H1 (cell line): ENCODE results near the gene FGGY. TPM values are rescaled to one million over a fixed set of nuclear protein-coding genes. Genes with fewer than 3 reads are reported as not detected.

Experiments
- ASH2L ChIP-seq: fragments of 200-600, 300-600 bp; sonication (generic); IDR thresholded peaks from one replicate; pipeline ENCODE4 v1.7.1; 2017; ENCODE audit warnings: low read length
- CTBP2 ChIP-seq: IDR thresholded peaks from 2 replicates; pipeline ENCODE4 v1.7.0; 2011; ENCODE audit warnings: borderline replicate concordance, mild to moderate bottlenecking, moderate library complexity, mixed read lengths, low read length; ENCODE audit not compliant: insufficient read depth, insufficient read length
- FOSL1 ChIP-seq: IDR thresholded peaks from 2 replicates; pipeline ENCODE4 v1.6.1; 2011; ENCODE audit warnings: mild to moderate bottlenecking, low read depth, low read length, moderate library complexity; ENCODE audit not compliant: insufficient read depth
- HDAC2 ChIP-seq, 2 experiments: fragments of 300-600 bp in 1 of 2; sonication (generic) in 1 of 2; IDR thresholded peaks; 2 replicates each; pipeline ENCODE4 v1.6.1; 2011 to 2012; ENCODE audit warnings: low read depth in 2 of 2, low read length in 2 of 2, mild to moderate bottlenecking in 2 of 2, moderate library complexity in 2 of 2, borderline replicate concordance in 1 of 2, inconsistent platforms in 1 of 2
- KDM4A ChIP-seq: IDR thresholded peaks from one replicate; pipeline ENCODE4 v1.7.1; 2012; ENCODE audit warnings: low read depth, mild to moderate bottlenecking, moderate library complexity, low read length, inconsistent platforms; ENCODE audit not compliant: severe bottlenecking
- RNF2 ChIP-seq: fragments of 200-900, 300-1000 bp; sonication (generic); IDR thresholded peaks from 2 replicates; pipeline ENCODE4 v1.7.1; 2016; ENCODE audit warnings: borderline replicate concordance, low read depth, mild to moderate bottlenecking, antibody characterized with exemption, low read length; ENCODE audit not compliant: poor library complexity, severe bottlenecking; ENCODE audit errors: missing control alignments
- RXRA ChIP-seq: IDR thresholded peaks from 2 replicates; pipeline ENCODE4 v1.6.1; 2011; ENCODE audit warnings: low read depth, mild to moderate bottlenecking, low read length, moderate library complexity; ENCODE audit not compliant: insufficient read depth
- SIX5 ChIP-seq: IDR thresholded peaks from 2 replicates; pipeline ENCODE4 v1.6.1; 2011; ENCODE audit warnings: mild to moderate bottlenecking, low read depth, low read length
- SP4 ChIP-seq: IDR thresholded peaks from 2 replicates; pipeline ENCODE4 v1.6.1; 2012; ENCODE audit warnings: low read length, inconsistent platforms
- TEAD4 ChIP-seq: IDR thresholded peaks from 2 replicates; pipeline ENCODE4 v1.6.1; 2012; ENCODE audit warnings: low read depth, low read length, inconsistent platforms, mixed read lengths
- polyA plus RNA-seq, 7 experiments: library from polyadenylated mRNA; depleted of rRNA in 3 of 7; stranded (reverse) in 5 of 7; unstranded in 2 of 7; fragments of >200 nt in 5 of 7; fragments of 200-250 nt in 2 of 7; gene quantifications; 1 replicate in 5 of 7; 2 replicates in 1 of 7; 4 replicates in 1 of 7; pipeline versions ENCODE4 v1.2.1 to v1.2.3, GENCODE V29; 2011 to 2013; ENCODE audit warnings: missing spikeins in 2 of 7, mixed read lengths in 2 of 7
- total RNA-seq: library from RNA; stranded (reverse); fragmentation: NEBNext Ultra II Directional; extraction: Animal tissue kit (Norgen Biotek cat#: 25700); gene quantifications from 2 replicates; pipeline ENCODE4 v1.2.1, GENCODE V29; 2021
- TF ChIP-seq, protein P1 (sequence below): fragments of 300-600 bp; sonication (generic); IDR thresholded peaks from 2 replicates; pipeline ENCODE4 v1.7.1; 2012; ENCODE audit warnings: low read length, moderate library complexity, mild to moderate bottlenecking, inconsistent platforms; ENCODE audit not compliant: insufficient replicate concordance

Gene FGGY
- total and polyA plus RNA-seq, 2 of the 8 experiments (the other 6 are each of a cell fraction or from before 2014, with no cell fraction given): 10.3 to 12.5 TPM

DNA sequence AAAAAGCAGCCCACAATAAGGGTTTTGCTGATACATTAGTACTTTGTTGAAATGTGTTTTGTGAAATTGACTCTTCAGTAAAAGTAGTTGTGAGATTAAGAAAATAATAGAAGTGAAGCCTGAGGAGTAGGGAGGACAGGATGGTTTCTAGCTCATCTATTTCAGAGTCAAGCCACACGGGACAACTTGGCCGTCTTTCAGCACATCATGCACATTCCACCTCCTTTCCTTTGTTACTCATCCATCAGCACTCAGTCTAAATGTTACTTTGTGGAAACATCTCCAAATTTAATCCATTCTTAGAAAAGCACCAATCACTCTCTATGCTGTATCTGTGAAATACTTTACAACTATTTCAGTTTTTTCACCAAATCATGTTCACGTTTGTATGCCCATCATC lies 223.3 kb downstream of the FGGY start (continued):
- TF ChIP-seq, protein P1, sequence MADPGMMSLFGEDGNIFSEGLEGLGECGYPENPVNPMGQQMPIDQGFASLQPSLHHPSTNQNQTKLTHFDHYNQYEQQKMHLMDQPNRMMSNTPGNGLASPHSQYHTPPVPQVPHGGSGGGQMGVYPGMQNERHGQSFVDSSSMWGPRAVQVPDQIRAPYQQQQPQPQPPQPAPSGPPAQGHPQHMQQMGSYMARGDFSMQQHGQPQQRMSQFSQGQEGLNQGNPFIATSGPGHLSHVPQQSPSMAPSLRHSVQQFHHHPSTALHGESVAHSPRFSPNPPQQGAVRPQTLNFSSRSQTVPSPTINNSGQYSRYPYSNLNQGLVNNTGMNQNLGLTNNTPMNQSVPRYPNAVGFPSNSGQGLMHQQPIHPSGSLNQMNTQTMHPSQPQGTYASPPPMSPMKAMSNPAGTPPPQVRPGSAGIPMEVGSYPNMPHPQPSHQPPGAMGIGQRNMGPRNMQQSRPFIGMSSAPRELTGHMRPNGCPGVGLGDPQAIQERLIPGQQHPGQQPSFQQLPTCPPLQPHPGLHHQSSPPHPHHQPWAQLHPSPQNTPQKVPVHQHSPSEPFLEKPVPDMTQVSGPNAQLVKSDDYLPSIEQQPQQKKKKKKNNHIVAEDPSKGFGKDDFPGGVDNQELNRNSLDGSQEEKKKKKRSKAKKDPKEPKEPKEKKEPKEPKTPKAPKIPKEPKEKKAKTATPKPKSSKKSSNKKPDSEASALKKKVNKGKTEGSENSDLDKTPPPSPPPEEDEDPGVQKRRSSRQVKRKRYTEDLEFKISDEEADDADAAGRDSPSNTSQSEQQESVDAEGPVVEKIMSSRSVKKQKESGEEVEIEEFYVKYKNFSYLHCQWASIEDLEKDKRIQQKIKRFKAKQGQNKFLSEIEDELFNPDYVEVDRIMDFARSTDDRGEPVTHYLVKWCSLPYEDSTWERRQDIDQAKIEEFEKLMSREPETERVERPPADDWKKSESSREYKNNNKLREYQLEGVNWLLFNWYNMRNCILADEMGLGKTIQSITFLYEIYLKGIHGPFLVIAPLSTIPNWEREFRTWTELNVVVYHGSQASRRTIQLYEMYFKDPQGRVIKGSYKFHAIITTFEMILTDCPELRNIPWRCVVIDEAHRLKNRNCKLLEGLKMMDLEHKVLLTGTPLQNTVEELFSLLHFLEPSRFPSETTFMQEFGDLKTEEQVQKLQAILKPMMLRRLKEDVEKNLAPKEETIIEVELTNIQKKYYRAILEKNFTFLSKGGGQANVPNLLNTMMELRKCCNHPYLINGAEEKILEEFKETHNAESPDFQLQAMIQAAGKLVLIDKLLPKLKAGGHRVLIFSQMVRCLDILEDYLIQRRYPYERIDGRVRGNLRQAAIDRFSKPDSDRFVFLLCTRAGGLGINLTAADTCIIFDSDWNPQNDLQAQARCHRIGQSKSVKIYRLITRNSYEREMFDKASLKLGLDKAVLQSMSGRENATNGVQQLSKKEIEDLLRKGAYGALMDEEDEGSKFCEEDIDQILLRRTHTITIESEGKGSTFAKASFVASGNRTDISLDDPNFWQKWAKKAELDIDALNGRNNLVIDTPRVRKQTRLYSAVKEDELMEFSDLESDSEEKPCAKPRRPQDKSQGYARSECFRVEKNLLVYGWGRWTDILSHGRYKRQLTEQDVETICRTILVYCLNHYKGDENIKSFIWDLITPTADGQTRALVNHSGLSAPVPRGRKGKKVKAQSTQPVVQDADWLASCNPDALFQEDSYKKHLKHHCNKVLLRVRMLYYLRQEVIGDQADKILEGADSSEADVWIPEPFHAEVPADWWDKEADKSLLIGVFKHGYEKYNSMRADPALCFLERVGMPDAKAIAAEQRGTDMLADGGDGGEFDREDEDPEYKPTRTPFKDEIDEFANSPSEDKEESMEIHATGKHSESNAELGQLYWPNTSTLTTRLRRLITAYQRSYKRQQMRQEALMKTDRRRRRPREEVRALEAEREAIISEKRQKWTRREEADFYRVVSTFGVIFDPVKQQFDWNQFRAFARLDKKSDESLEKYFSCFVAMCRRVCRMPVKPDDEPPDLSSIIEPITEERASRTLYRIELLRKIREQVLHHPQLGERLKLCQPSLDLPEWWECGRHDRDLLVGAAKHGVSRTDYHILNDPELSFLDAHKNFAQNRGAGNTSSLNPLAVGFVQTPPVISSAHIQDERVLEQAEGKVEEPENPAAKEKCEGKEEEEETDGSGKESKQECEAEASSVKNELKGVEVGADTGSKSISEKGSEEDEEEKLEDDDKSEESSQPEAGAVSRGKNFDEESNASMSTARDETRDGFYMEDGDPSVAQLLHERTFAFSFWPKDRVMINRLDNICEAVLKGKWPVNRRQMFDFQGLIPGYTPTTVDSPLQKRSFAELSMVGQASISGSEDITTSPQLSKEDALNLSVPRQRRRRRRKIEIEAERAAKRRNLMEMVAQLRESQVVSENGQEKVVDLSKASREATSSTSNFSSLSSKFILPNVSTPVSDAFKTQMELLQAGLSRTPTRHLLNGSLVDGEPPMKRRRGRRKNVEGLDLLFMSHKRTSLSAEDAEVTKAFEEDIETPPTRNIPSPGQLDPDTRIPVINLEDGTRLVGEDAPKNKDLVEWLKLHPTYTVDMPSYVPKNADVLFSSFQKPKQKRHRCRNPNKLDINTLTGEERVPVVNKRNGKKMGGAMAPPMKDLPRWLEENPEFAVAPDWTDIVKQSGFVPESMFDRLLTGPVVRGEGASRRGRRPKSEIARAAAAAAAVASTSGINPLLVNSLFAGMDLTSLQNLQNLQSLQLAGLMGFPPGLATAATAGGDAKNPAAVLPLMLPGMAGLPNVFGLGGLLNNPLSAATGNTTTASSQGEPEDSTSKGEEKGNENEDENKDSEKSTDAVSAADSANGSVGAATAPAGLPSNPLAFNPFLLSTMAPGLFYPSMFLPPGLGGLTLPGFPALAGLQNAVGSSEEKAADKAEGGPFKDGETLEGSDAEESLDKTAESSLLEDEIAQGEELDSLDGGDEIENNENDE: no peak
- TF ChIP-seq HDAC2 (IDR thresholded peaks at IDR 0.05; ENCODE audit: borderline replicate concordance in 1 of 2, low read depth in 2 of 2, low read length in 2 of 2): no peak
- no peak for TF ChIP-seq RNF2
- no peak for TF ChIP-seq ASH2L
- no peak for TF ChIP-seq CTBP2
- no peak for TF ChIP-seq SIX5
- no peak for TF ChIP-seq RXRA
- no peak for TF ChIP-seq KDM4A
- TF ChIP-seq TEAD4: no peak
- no peak for TF ChIP-seq SP4
- TF ChIP-seq FOSL1: no peak
- TF ChIP-seq, all 59 proteins: peak for 0
